HG02852 (cell line): ENCODE data around the gene DNAH1.

Experiments used
- ATAC-seq: cut with Tn5 transposase; IDR thresholded peaks from one replicate; pipeline ENCODE4 v1.9.1; 2021; ENCODE audit warnings: mild to moderate bottlenecking, moderate library complexity; ENCODE audit not compliant: unreplicated experiment

The DNAH1 gene

GRCh38 chr3:52443791-52444687, 127.9 kb downstream of the DNAH1 start:
- ATAC-seq, result no peak

DNA sequence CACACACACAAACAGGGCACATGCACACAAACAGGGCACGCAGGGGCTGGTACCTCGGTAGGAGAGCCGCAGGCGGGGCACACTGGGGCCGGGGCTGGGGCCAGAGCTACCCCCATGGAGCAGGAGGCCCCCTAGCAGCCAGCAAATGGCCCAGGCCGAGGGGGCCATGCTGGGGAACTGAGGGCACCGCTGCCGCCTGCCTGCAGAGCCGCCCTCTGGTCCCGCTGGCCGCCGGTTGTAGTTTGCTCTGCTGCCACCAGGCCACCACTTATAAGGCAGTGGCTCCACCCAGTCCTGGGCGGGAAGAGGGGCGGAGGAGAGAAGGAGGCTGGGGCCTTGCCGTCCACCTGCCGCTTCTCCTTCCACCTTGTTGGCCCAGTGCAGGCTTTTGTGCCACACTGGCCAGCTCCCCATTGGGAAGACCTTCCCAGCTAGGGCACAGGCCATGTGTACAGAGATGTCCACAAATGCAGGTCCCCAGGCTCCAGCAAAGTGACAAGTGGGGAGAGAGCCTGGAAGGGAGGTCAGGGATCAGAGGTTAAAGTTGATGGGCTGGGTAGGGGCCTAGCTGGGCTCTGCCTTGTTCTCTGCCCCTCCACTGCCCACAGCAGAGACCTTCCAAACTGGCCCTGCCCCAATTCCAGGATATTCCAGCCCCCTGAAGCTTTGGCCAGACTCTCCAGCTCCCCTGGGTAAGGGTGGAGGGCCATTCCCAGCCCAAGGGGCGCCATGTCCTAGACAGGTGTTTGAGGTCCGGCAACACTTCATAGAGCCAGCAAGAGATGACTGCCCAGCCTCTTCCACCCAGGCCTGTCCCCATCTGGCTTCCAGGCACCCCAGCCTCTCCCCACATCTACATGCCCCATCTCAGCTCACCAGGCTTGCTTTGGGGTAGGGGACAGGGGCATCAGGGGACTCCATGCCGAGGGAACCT, 129.0 kb downstream of the DNAH1 start, which contains the start of gene SEMA3G:
TSS of gene SEMA3G (minus strand) at position 244 of the 934 bp plus-strand sequence. CDS start at position 168, 76 bp downstream.
- peak; percentile 64 for ATAC-seq

GRCh38 chr3:52446042-52446441, 129.9 kb downstream of the DNAH1 start:
- ATAC-seq, result no peak

DNA sequence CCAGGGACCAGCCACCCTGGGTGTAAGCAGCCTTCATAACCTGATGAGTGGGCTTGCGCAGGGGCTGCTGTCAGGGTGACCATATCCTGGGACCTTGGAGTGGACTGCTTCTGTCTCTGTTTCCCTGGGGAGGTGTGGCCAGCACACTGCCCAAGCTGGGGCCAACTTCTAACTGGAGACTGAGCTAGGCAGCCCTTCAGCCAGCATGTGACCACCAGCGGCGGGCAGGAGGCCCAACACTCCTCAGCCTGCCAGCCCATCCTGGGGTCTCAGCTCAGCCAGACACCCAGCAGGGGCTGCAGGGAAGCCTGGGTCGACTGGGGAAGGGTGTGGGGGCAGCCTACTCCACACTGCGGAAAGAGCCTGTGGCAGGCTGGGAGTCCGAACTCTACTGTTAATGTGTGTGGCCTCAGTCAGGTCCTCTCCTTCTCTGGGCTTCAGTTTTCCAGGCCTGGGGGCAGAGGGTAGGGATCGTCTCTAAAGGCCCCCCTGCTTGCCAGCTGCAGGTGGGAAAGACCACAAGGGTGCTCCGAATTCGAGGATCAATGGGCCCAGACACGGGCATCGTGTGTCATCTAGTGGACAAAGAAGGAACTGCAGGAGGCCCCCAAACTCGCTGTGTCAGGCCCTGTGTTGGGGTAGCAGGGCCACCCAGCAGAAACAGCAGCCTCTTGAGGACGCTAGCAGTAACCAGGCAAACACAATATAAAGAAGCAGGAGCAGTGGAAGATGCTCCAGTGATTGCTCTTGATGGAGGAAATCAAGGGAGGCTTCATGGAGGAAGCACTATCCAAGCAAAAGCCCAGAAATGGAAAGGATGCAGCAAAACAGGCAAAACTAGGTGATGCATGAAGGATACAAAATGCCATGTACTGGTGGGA, 130.8 kb downstream of the DNAH1 start:
- ATAC-seq, result peak; percentile 61

- no peak for ATAC-seq
Measured at GRCh38 chr3:52447512-52448355, 131.6 kb downstream of the DNAH1 start.
